DMS153 treated with DMSO at 0.1 percent for 48 hours (cell line): ENCODE measurements around the gene CIROP.

ENCODE experiments used
- DNase-seq: peaks from one replicate; lab custom pipeline; 2025; ENCODE audit not compliant: unreplicated experiment; lab: John Stamatoyannopoulos, UW

CIROP gene

DNA sequence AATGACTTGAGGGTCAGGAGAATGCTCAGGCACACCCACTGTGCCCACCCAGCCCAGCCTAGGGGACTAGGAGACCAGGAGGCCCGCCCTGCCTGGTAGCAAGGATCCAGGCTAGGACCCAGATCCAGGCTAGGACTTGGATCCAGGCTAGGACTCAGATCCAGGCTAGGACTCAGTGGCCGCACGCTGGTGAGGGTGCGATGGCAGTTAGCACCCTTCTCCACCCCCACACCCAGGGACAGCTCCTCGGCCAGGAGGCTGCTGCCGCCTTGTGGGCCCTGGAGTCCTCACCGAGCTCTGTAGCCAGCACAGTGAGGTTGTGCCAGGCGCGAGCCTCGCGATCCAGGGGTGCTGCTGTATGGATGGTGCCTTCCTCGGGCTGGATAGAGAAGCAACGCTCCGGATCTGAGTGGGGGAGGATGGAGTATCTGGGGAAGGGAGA lies 52.6 kb downstream of the CIROP start:
- no peak for DNase-seq

- DNase-seq = no peak
Observed at GRCh38 chr14:23051141-23052057, 53.4 kb downstream of the CIROP start.
